CD8-positive, alpha-beta memory T cell (primary cell): ENCODE measurements around the gene LIF. TPM values are rescaled to one million over a fixed set of nuclear protein-coding genes. Genes with fewer than 3 reads are reported as not detected.

Experiments
- CTCF ChIA-PET: fragments of 350-600 bp; sonication (Branson Sonifier 250); formaldehyde crosslinking; loops from one replicate; lab custom pipeline; 2021; ENCODE audit warnings: antibody characterized with exemption; lab: Charles Lee
- POLR2A ChIA-PET: fragments of 350-600 bp; sonication (Branson Sonifier 250); formaldehyde crosslinking; loops from one replicate; lab custom pipeline; 2021; ENCODE audit warnings: antibody characterized with exemption; lab: Charles Lee
- DNase-seq, 5 donors: peaks; one replicate each; pipeline versions ENCODE4 v3.0.0 to v3.0.0-alpha.2; 2020 to 2022; ENCODE audit warnings: mixed read lengths in 1 of 5
- H3K27ac ChIP-seq: one replicate; pipeline ENCODE4 v1.7.0; 2013; ENCODE audit warnings: low read depth, mild to moderate bottlenecking, low read length, moderate library complexity
- H3K27me3 ChIP-seq: 2 replicates; pipeline ENCODE4 v1.7.0; 2013; ENCODE audit warnings: low read length, mild to moderate bottlenecking; ENCODE audit not compliant: insufficient read depth, poor library complexity, severe bottlenecking
- H3K36me3 ChIP-seq: 2 replicates; pipeline ENCODE4 v1.7.0; 2013; ENCODE audit warnings: mild to moderate bottlenecking, low read length, moderate library complexity; ENCODE audit not compliant: insufficient read depth
- H3K4me1 ChIP-seq: 2 replicates; pipeline ENCODE4 v1.7.0; 2013; ENCODE audit warnings: mild to moderate bottlenecking, low read length, moderate library complexity; ENCODE audit not compliant: insufficient read depth
- H3K4me3 ChIP-seq: 2 replicates; pipeline ENCODE4 v1.7.0; 2013; ENCODE audit warnings: mild to moderate bottlenecking, low read length
- H3K9me3 ChIP-seq: 2 replicates; pipeline ENCODE4 v1.7.0; 2013; ENCODE audit warnings: mild to moderate bottlenecking, low read length
- H3K27ac Mint-ChIP-seq, 8 donors: one replicate each; pipeline ENCODE4 v1.8.0; 2020 to 2021; ENCODE audit warnings: mixed read lengths in 8 of 8, mild to moderate bottlenecking in 6 of 8, inconsistent platforms in 3 of 8, moderate library complexity in 3 of 8
- H3K27me3 Mint-ChIP-seq, 2 donors: one replicate each; pipeline ENCODE4 v1.8.0; 2020 to 2021; ENCODE audit warnings: mixed read lengths in 2 of 2, mild to moderate bottlenecking in 1 of 2, moderate library complexity in 1 of 2
- H3K36me3 Mint-ChIP-seq, 3 donors: one replicate each; pipeline ENCODE4 v1.8.0; 2020 to 2021; ENCODE audit warnings: mixed read lengths in 3 of 3, inconsistent platforms in 1 of 3, mild to moderate bottlenecking in 1 of 3
- H3K4me1 Mint-ChIP-seq, 3 donors: one replicate each; pipeline ENCODE4 v1.8.0; 2020 to 2021; ENCODE audit warnings: mixed read lengths in 3 of 3, inconsistent platforms in 1 of 3, mild to moderate bottlenecking in 1 of 3
- H3K4me3 Mint-ChIP-seq, 7 donors: one replicate each; pipeline ENCODE4 v1.8.0; 2020 to 2021; ENCODE audit warnings: mixed read lengths in 7 of 7, mild to moderate bottlenecking in 6 of 7, moderate library complexity in 4 of 7, inconsistent platforms in 2 of 7
- H3K9me3 Mint-ChIP-seq, 5 donors: one replicate each; pipeline ENCODE4 v1.8.0; 2020 to 2022; ENCODE audit warnings: mixed read lengths in 5 of 5, mild to moderate bottlenecking in 3 of 5, moderate library complexity in 2 of 5, inconsistent platforms in 1 of 5
- polyA plus RNA-seq: library from polyadenylated mRNA; unstranded; fragments of 300-500 nt; fragmentation: Illumina TruSeq; gene quantifications from one replicate; pipeline ENCODE4 v1.2.3, GENCODE V29; 2021
- total RNA-seq, 2 experiments: library from RNA; stranded (reverse); gene quantifications; one replicate each; pipeline ENCODE4 v1.2.3, GENCODE V29; 2021

LIF gene
- total and polyA plus RNA-seq, 3 experiments from 2014 or later, result 87.5 to 88.6 TPM; not detected in 1

GRCh38 chr22:30196141-30196879 is 50.2 kb downstream of the LIF start:
- CTCF ChIA-PET, result no interaction called here
- Histone ChIP-seq H3K27ac (no peak overlapping the region), H3K4me3 (no peak overlapping the region), H3K4me1 (peaks cover 11% of the 10 kb centered on the region), H3K36me3 (no peaks in the 10 kb centered on the region), H3K9me3 (no peaks in the 10 kb centered on the region), H3K27me3 (no peaks in the 10 kb centered on the region)
- H3K27ac Mint-ChIP-seq, result peak overlapping the region in 6 of 8 donors; percentile 55 to 92 (median 74)
- POLR2A ChIA-PET, result no interaction called here
- peak in 2 of 5 donors; percentile 3 to 67 for DNase-seq
- no peaks in the 10 kb centered on the region for H3K9me3 Mint-ChIP-seq
- H3K36me3 Mint-ChIP-seq, result no peaks in the 10 kb centered on the region
- no peaks in the 10 kb centered on the region for H3K27me3 Mint-ChIP-seq
- H3K4me1 Mint-ChIP-seq, result peaks cover 21 to 26% (median 23%) of the 10 kb centered on the region in 3 donors
- H3K4me3 Mint-ChIP-seq, result peak overlapping the region in 3 of 7 donors; percentile 56 to 66 (median 57)

- Histone ChIP-seq H3K4me1 (peaks cover 11% of the 10 kb centered on the region), H3K4me3 (no peak overlapping the region), H3K36me3 (no peaks in the 10 kb centered on the region), H3K9me3 (no peaks in the 10 kb centered on the region), H3K27me3 (no peaks in the 10 kb centered on the region), H3K27ac (no peak overlapping the region)
- Mint-ChIP-seq H3K4me3 (no peak overlapping the region), H3K36me3 (no peaks in the 10 kb centered on the region), H3K4me1 (peaks cover 21 to 27% (median 26%) of the 10 kb centered on the region in 3 donors), H3K9me3 (no peaks in the 10 kb centered on the region), H3K27me3 (peaks cover 0 to 7% of the 10 kb centered on the region in 2 donors), H3K27ac (peak overlapping the region in 6 of 8 donors; percentile 51 to 92 (median 74))
- ChIA-PET CTCF (interaction anchor here (0.9 kb wide), 1 partner anchor 17 kb away, joined by 3 read pairs; no protein-coding TSS in a partner anchor), POLR2A (no interaction called here)
- DNase-seq, result no peak
Observed at GRCh38 chr22:30195245-30196140, 51.1 kb downstream of the LIF start.

GRCh38 chr22:30193031-30193775 is 53.4 kb downstream of the LIF start:
- Mint-ChIP-seq H3K4me3 (peak overlapping the region in 2 of 7 donors; percentile 1 to 9), H3K9me3 (no peaks in the 10 kb centered on the region), H3K36me3 (peaks cover 0 to 3% (median 0%) of the 10 kb centered on the region in 3 donors), H3K27me3 (peaks cover 0 to 17% of the 10 kb centered on the region in 2 donors), H3K4me1 (peaks cover 26 to 41% (median 26%) of the 10 kb centered on the region in 3 donors), H3K27ac (peak overlapping the region in 2 of 8 donors; percentile 19 to 65)
- POLR2A ChIA-PET, result no interaction called here
- Histone ChIP-seq H3K36me3 (no peaks in the 10 kb centered on the region), H3K9me3 (no peaks in the 10 kb centered on the region), H3K27me3 (no peaks in the 10 kb centered on the region), H3K27ac (no peak overlapping the region), H3K4me1 (peaks cover 11% of the 10 kb centered on the region), H3K4me3 (no peak overlapping the region)
- no peak for DNase-seq
- CTCF ChIA-PET, result no interaction called here

- CTCF ChIA-PET, result no interaction called here
- no peak for DNase-seq
- Mint-ChIP-seq H3K4me3 (peak overlapping the region in 1 of 7 donors; percentile 2), H3K36me3 (peaks cover 0 to 3% (median 0%) of the 10 kb centered on the region in 3 donors), H3K27ac (peak overlapping the region in 1 of 8 donors; percentile 1), H3K4me1 (peaks cover 30 to 49% (median 32%) of the 10 kb centered on the region in 3 donors), H3K27me3 (peaks cover 0 to 17% of the 10 kb centered on the region in 2 donors), H3K9me3 (no peaks in the 10 kb centered on the region)
- no peaks in the 10 kb centered on the region for H3K27me3 ChIP-seq
- POLR2A ChIA-PET, result no interaction called here
- no peak overlapping the region for H3K4me3 ChIP-seq
- H3K27ac ChIP-seq, result no peak overlapping the region
- no peaks in the 10 kb centered on the region for H3K9me3 ChIP-seq
- H3K4me1 ChIP-seq, result peaks cover 14% of the 10 kb centered on the region
- no peaks in the 10 kb centered on the region for H3K36me3 ChIP-seq
Observed at GRCh38 chr22:30192427-30192826, 54.1 kb downstream of the LIF start.

GRCh38 chr22:30191040-30191701 is 55.4 kb downstream of the LIF start:
- peaks cover 7% of the 10 kb centered on the region for H3K4me1 ChIP-seq
- Mint-ChIP-seq H3K27me3 (peaks cover 0 to 17% of the 10 kb centered on the region in 2 donors), H3K4me1 (peaks cover 22 to 54% (median 34%) of the 10 kb centered on the region in 3 donors), H3K4me3 (no peak overlapping the region), H3K9me3 (no peaks in the 10 kb centered on the region), H3K27ac (peak overlapping the region in 1 of 8 donors; percentile 21), H3K36me3 (peaks cover 0 to 3% (median 0%) of the 10 kb centered on the region in 3 donors)
- no peaks in the 10 kb centered on the region for H3K27me3 ChIP-seq
- H3K36me3 ChIP-seq, result no peaks in the 10 kb centered on the region
- H3K9me3 ChIP-seq, result no peaks in the 10 kb centered on the region
- no peak for DNase-seq
- CTCF ChIA-PET, result no interaction called here
- POLR2A ChIA-PET, result no interaction called here
- H3K4me3 ChIP-seq, result no peak overlapping the region
- no peak overlapping the region for H3K27ac ChIP-seq

GRCh38 chr22:30190574-30190973 is 56.0 kb downstream of the LIF start:
- Mint-ChIP-seq H3K9me3 (no peaks in the 10 kb centered on the region), H3K27me3 (peaks cover 0 to 17% of the 10 kb centered on the region in 2 donors), H3K27ac (no peak overlapping the region), H3K4me3 (no peak overlapping the region), H3K4me1 (peaks cover 19 to 53% (median 35%) of the 10 kb centered on the region in 3 donors), H3K36me3 (peaks cover 0 to 3% (median 0%) of the 10 kb centered on the region in 3 donors)
- CTCF ChIA-PET, result no interaction called here
- H3K9me3 ChIP-seq, result no peaks in the 10 kb centered on the region
- no peaks in the 10 kb centered on the region for H3K36me3 ChIP-seq
- no peak overlapping the region for H3K27ac ChIP-seq
- H3K4me1 ChIP-seq, result peaks cover 6% of the 10 kb centered on the region
- DNase-seq, result no peak
- POLR2A ChIA-PET, result no interaction called here
- H3K4me3 ChIP-seq, result no peak overlapping the region
- no peaks in the 10 kb centered on the region for H3K27me3 ChIP-seq
